HG03571 (cell line): ENCODE results near the gene GRM4.

Source experiments
- ATAC-seq: cut with Tn5 transposase; IDR thresholded peaks from one replicate; pipeline ENCODE4 v1.9.1; 2021; ENCODE audit not compliant: unreplicated experiment

The GRM4 gene

GRCh38 chr6:34110610-34111009, 35.3 kb downstream of the GRM4 start:
- no peak for ATAC-seq

DNA sequence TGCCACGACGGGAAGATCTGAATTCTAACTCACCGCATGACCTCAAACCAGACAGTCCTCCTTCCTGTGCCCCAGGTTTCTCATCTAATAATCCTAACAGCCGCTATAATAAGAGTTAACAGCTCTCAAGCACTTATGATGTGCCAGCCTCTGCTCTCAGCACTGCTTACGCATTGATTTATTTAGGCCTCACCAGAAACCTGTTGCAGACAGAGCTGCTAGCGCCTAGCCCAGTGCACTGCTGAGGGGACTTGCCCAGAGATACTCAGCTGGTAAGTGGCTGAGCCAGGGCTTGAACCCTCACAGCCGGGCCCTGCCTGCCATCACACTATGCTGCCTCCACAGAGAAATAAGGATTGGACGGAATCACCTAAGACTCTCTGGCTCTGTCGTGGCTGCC, 37.7 kb downstream of the GRM4 start:
- ATAC-seq: no peak

DNA sequence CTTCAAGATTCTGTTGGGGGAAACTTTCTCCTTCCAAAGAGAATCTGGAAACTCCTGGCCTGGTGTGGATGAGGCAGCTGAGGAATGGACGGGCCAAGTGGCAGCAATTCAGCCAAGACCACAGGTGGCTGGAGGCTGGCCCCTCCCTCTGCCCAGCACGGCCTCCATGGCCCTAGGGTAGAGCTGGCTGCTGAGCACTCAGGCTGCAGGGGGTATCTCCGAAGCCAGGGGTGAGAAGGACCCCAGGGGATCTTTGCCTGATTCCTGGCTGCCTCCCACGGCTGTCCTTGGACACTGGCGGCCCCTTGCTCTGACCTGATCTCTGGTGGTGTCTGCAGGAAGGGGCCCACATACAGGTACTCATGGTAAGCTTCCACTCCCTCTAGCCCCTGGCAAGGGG, 39.0 kb downstream of the GRM4 start:
- no peak for ATAC-seq

- ATAC-seq: no peak
Measured at GRCh38 chr6:34106421-34106820, 39.5 kb downstream of the GRM4 start.

- no peak for ATAC-seq
Measured at GRCh38 chr6:34104628-34105027, 41.3 kb downstream of the GRM4 start.

DNA sequence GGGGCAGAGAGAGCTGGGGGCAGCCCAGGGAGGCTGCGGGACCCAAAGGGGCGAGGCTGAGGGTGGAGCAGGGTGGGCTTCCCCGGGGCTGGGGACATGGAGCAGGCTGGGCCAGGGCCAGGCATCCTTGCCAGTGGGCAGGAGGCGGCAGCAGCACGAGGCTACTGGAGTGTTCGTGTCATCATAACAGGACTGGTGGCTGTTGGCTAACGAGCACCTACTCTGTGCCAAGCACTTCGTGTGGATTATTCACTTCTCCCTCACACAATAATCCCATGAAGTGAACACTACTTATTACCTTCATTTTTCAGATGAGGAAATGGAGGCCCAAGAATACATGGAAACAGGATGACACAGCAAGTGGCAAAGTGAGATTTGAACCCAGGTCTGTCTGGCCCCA, 41.7 kb downstream of the GRM4 start:
- ATAC-seq: no peak

- no peak for ATAC-seq
Measured at GRCh38 chr6:34103321-34103720, 42.6 kb downstream of the GRM4 start.

- no peak for ATAC-seq
Measured at GRCh38 chr6:34102696-34103095, 43.2 kb downstream of the GRM4 start.

GRCh38 chr6:34102099-34102656, 43.7 kb downstream of the GRM4 start:
- no peak for ATAC-seq

- no peak for ATAC-seq
Measured at GRCh38 chr6:34100788-34101187, 45.1 kb downstream of the GRM4 start.

DNA sequence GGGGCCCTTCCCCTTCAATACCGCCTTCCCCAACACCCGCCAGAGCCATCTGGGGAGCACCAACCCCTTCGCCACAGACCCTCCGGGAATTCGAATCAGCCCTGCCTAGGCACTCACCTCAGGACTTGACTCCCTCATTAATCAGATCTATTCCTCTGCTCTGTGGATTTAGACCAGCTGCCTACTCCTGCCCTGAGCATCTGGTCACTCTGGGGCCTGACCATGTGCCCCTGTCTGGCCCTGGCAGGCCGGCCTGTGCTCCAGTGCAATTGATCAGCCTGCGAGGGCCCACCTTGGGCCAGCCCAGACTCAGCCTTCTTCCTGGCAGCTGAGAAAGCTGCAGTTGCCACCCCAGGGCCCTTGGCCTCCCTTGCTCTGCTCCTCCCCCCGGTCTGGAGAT, 46.0 kb downstream of the GRM4 start:
- ATAC-seq: no peak

DNA sequence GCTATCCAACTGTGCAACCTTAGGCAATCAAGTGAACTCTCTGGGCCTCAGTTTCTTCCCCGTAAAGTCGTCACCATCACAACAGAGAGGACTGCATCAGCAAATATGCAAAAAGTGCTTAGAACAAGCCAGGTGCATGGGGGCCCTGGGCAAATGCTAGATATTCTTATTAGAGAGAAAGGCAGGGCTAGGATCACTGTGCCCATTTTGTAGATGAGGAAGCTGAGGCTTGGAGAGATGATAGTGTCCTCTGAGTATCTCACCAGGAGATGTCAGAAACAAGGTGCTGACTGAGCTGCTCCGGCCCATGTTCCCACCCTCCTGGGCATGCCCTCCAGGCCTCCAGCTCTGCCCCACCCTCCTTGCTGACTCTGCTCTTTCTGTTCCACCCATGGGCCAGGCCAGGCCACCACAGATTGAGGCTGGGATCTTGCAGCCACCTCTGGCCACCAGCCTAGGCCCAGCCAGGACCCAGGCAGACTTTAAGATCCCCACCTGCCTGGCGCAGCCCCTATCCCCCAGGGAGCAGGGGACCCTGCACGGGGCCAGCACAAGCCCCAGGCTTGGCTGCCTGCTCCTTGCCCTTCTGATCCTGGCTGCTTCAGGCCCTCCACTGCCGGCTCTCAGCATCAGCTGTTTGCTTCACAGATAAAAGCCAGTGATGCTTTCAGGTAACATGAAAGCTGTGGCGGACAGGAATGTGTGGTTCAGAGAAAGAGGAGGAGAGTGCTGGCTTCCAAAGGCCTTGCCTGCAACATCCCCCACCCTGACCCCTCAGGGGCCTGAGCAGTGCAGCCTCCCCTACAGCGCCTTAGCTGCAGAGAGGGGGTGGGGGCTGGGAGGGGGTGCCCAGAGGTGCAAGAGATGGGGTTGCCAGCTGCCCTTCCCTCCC, 47.6 kb downstream of the GRM4 start:
- no peak for ATAC-seq

DNA sequence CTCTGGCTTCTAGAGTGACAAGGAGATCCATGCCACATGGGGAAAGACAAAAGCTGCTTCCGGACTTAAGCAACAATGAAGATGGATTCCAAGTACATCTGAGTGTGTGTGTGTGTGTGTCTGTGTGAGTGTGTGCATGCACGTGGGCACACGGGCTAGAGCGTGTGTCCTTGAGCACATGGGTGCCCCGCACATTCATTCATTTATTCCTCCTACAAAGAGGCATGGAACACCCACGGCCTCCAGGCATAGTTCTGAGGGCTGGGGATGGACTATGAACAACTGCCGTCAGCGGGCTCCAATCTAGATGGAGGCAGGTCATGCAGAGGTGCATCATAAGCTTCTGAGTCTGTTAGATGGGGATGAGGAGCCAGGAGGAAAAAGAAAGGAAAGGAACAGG, 49.1 kb downstream of the GRM4 start:
- ATAC-seq: no peak

DNA sequence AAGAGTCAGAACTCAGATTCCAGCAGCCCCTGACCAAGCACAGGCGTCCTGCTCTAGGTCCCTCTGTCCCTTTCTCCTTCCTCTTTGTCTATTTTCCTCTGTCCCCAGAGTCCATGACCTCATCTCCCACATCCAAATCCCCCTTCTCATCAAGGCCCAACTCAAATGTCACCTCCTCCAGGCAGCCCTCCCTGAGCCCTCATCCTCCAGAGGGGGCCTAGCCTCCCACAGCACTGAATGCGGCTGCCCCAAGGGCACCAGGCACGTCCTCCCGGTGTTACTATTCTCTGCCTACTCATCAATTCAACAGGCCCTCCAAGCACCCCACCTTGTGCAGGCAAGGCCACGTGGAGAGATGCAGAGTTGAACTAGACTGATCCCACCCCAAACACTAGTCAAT, 49.7 kb downstream of the GRM4 start:
- ATAC-seq: no peak

GRCh38 chr6:34095741-34096140, 50.1 kb downstream of the GRM4 start:
- no peak for ATAC-seq

DNA sequence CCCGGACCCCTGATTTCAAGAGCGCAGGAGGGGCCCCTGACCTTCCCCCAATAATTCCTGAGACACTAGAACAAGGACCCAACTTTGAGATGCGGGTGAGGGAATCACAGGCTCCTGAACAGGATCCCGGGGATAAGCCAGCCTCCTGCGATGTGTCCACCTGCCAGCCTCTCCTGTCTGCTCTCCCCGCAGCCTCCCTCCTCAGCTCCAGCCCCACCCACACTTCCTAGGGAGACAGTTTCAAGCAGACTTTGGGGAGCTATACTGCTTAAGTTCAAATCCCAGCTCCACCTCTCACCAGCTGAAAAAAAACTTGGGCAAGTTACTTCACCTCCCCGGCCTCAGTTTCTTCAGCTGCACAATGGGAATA, 50.8 kb downstream of the GRM4 start:
- ATAC-seq: no peak

DNA sequence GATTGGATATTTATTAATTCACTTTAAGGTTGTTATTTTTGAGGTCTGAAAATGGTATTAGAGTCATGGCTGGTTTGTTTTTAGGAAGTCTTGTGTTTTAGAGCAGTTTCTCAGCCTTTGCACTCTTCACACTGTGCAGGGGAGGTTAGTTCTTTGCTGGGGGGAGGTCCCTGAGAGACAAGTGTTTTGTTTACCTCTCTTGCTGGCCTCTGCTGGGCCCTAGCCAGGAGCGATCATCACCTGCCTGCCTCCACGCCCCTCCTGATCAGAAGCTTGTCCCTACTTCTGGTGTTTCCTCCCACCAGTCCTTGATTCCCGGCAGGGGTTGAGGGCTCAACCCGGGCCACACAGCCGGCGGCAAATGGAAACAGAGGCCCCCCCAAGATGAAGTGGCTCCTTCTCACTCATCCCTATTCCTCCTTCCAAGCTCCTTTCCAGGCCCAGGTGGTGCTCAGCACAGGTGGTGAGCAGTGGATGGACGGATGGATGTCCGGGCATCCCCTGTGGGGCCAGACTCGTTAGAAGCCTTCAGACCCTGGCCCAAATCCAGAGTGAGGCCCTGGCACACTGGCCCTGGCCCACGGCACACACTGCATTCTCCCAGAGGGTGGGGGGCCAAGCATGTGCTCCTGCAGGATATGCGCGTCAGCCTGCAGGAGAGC, 51.3 kb downstream of the GRM4 start:
- no peak for ATAC-seq

DNA sequence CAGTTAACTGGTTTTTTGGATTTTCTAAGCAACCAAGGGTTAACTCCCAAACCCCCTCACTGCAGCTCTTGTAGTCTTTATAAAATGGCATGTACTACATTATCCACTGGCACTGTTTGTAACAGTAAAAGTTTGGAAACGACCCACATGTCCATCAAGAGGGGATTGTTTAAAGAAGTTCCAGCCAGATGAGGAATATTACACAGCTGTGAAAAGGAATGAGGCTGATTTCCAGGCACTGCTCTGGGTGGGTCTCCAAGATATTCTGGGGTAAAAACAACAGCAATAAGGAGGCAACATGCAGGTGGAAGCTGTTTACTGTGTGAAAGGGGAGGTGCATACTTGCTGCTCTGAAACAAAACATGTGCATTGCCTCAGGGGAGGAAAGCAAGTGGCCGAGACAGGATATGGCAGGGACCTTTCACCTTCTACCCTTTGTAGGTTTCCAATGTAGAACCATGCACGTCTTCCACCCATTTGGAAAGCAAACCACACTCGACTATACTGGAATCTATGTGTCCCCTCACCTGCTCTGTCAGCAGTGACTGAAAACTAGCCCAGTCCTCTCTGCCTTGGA, 51.9 kb downstream of the GRM4 start:
- no peak for ATAC-seq

DNA sequence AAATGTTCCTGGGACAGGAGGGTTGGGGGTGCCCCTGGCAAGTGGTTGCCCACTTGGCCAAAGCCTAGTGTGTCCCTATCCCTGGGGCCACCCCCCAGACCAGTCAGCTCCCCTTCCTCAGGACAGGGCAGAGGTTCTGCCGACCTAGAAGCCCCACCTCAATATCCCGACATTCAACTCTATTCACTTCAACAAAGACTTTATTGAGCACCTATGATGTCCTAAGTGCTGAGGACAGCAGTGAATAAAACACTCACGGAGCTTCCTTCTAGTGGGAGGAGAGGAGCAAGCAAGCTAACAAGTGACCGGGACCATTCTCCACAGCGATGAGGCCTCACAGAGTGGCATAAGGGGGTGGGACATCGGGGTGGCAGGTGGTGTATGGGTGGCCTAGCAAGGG, 52.7 kb downstream of the GRM4 start:
- no peak for ATAC-seq

- no peak for ATAC-seq
Measured at GRCh38 chr6:34092631-34093030, 53.3 kb downstream of the GRM4 start.

DNA sequence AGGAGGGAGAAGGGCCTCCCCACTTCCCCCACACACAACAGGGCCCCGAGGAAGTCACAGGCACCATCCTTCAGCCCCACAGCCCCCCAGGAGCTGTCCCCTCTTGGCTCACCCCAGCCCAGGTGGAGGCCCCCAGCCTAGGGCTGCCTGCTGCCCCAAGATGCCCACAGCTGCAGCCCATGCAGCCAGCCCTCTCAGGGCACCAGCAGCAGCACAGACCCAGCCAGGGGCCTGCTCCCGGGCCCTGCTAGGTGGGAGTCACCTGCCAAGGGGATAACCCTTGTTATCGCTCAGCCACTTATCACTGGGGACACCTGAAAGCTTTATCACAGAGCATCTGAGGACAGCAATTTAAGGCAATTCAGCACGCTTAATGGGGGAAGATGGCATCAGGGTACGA, 55.0 kb downstream of the GRM4 start:
- ATAC-seq: no peak

- no peak for ATAC-seq
Measured at GRCh38 chr6:34090529-34090928, 55.4 kb downstream of the GRM4 start.
